K562 (cell line): ENCODE results near the gene MTA2. TPM values are rescaled to one million over a fixed set of nuclear protein-coding genes. Genes with fewer than 3 reads are reported as not detected.
A peak's percentile ranks its signal among the peaks of the same experiment; 100 is the strongest.
"Not testable (repeated sequence)": the region's sequence is repeated elsewhere in the genome, so short reads cannot be mapped to it uniquely, and the experiment has no call there.

Source experiments
- ATAC-seq: fragments of 200-7000 bp; cut with Tn5 transposase; 3 replicates; pipeline ENCODE4 v1.9.1; 2020; ENCODE audit warnings: moderate library complexity
- BruUV-seq: library from RNA; stranded (reverse); fragments of 400-500 nt; replicated peaks from 2 replicates; lab custom pipeline; 2021; lab: Mats Ljungman, UMichigan
- CTCF ChIA-PET: fragments of 300-600 bp; formaldehyde crosslinking; extraction: SDS; loops from one replicate; lab custom pipeline; 2021; ENCODE audit warnings: low intra/inter-chr PET ratio; lab: Yijun Ruan, JAX
- POLR2A ChIA-PET: fragments of 300-600, 350-650 bp; sonication (Branson Sonifier 250); formaldehyde crosslinking; extraction: SDS; loops from one replicate; lab custom pipeline; 2021; ENCODE audit warnings: antibody characterized with exemption, inconsistent platforms; lab: Yijun Ruan, JAX
- DNase-seq, 4 experiments: peaks; one replicate each; pipeline versions ENCODE4 v3.0.0 to v3.0.0-alpha.2; 2011 to 2018; ENCODE audit warnings: low spot score in 3 of 4, mixed read lengths in 3 of 4; ENCODE audit errors: extremely low read depth in 1 of 4
- FAIRE-seq: peaks from 2 replicates; lab custom pipeline; 2011; peaks lifted over from hg19 to GRCh38; lab: Jason Lieb, UNC
- H2AFZ ChIP-seq: 2 replicates; pipeline ENCODE4 v1.6.0; 2011; ENCODE audit warnings: low read depth, low read length, control low read depth, inconsistent platforms
- H3K27ac ChIP-seq: fragments of 200-600 bp; 3 replicates; pipeline ENCODE4 v1.8.0; 2011; ENCODE audit warnings: low read depth, mild to moderate bottlenecking, control low read depth, inconsistent platforms, low read length, moderate library complexity, mixed read lengths; ENCODE audit errors: extremely low read depth
- H3K27me3 ChIP-seq, 2 experiments: fragments of 300-600 bp in 1 of 2; 2 replicates in 1 of 2; 3 replicates in 1 of 2; pipeline versions ENCODE4 v1.6.0 to v1.8.0; 2011; ENCODE audit warnings: inconsistent platforms in 2 of 2, low read length in 2 of 2, mild to moderate bottlenecking in 1 of 2, mixed read lengths in 1 of 2, moderate library complexity in 1 of 2; ENCODE audit not compliant: control insufficient read depth in 2 of 2, insufficient read depth in 2 of 2
- H3K36me3 ChIP-seq: fragments of 300-600 bp; 3 replicates; pipeline ENCODE4 v1.8.0; 2011; ENCODE audit warnings: mild to moderate bottlenecking, low read length, inconsistent platforms; ENCODE audit not compliant: control insufficient read depth, insufficient read depth
- H3K4me1 ChIP-seq, 2 experiments: fragments of 200-600 bp in 1 of 2; replicated peaks in 1 of 2; 2 replicates in 1 of 2; 3 replicates in 1 of 2; pipeline versions ENCODE4 v1.5.1 to v1.8.0; 2011; ENCODE audit warnings: inconsistent platforms in 2 of 2, low read length in 2 of 2, mild to moderate bottlenecking in 1 of 2, mixed read lengths in 1 of 2, moderate library complexity in 1 of 2; ENCODE audit not compliant: control insufficient read depth in 2 of 2, insufficient read depth in 2 of 2
- H3K4me2 ChIP-seq: 2 replicates; pipeline ENCODE4 v1.6.1; 2011; ENCODE audit warnings: low read length, control low read depth, inconsistent platforms, mixed read lengths; ENCODE audit not compliant: insufficient read depth
- H3K4me3 ChIP-seq: fragments of 200-600 bp; sonication (generic), shearing (Covaris generic); 2 replicates; pipeline ENCODE4 v1.5.1; 2016; ENCODE audit warnings: control low read depth, inconsistent platforms
- H3K79me2 ChIP-seq: fragments of 200-600 bp; 3 replicates; pipeline ENCODE4 v1.8.0; 2011; ENCODE audit warnings: low read length, inconsistent platforms; ENCODE audit not compliant: control insufficient read depth, insufficient read depth
- H3K9ac ChIP-seq, 2 experiments: 2 replicates each; pipeline versions ENCODE4 v1.6.0 to v1.6.1; 2011; ENCODE audit warnings: low read depth in 2 of 2, low read length in 2 of 2, control low read depth in 1 of 2, inconsistent platforms in 1 of 2, mild to moderate bottlenecking in 1 of 2, mixed read lengths in 1 of 2; ENCODE audit not compliant: insufficient read depth in 1 of 2
- H3K9me1 ChIP-seq: one replicate; pipeline ENCODE4 v1.6.0; 2011; ENCODE audit warnings: inconsistent platforms, mild to moderate bottlenecking, low read length, moderate library complexity; ENCODE audit not compliant: control insufficient read depth, insufficient read depth
- H3K9me3 ChIP-seq: replicated peaks from 2 replicates; pipeline ENCODE4 v1.5.1; 2011; ENCODE audit warnings: low read depth, low read length, inconsistent platforms; ENCODE audit not compliant: control insufficient read depth, insufficient read depth
- H4K20me1 ChIP-seq: replicated peaks from 2 replicates; pipeline ENCODE4 v1.6.1; 2011; ENCODE audit warnings: low read length, inconsistent platforms, mixed read lengths; ENCODE audit not compliant: control insufficient read depth, insufficient read depth
- CREB3L1 ChIP-seq: fragments of 450-650 bp; IDR thresholded peaks from 2 replicates; pipeline ENCODE4 v1.6.1; 2014; ENCODE audit warnings: low read depth, mild to moderate bottlenecking, moderate library complexity, borderline replicate concordance
- MGA ChIP-seq: fragments of 450-650 bp; IDR thresholded peaks from 2 replicates; pipeline ENCODE4 v1.6.1; 2016; ENCODE audit warnings: mild to moderate bottlenecking, moderate library complexity
- SIN3B ChIP-seq: fragments of 450-650 bp; IDR thresholded peaks from 2 replicates; pipeline ENCODE4 v1.6.1; 2017; ENCODE audit warnings: low read depth, mild to moderate bottlenecking, moderate library complexity
- WGBS: fragments of 100-300 bp; shearing (Covaris generic); methylation state at CpG from one replicate; pipeline ENCODE4 v1.1.6; 2016; ENCODE audit warnings: low coverage, mixed read lengths; ENCODE audit not compliant: insufficient coverage; ENCODE audit errors: missing lambda C conversion rate; 5-methylcytosine and 5-hydroxymethylcytosine counted together
- in situ Hi-C: fragments of 300-500 bp; cut with MboI; formaldehyde crosslinking; loops from 4 replicates; pipeline ENCODE4 v1.15.0; 2018; ENCODE audit warnings: inconsistent platforms, mixed read lengths
- intact Hi-C: fragments of 100-400 bp; cut with micrococcal nuclease; formaldehyde crosslinking; loops from 2 replicates; pipeline ENCODE4 v1.14.2; 2022
- polyA plus RNA-seq, 8 experiments: library from polyadenylated mRNA; depleted of rRNA in 4 of 8; stranded (reverse) in 5 of 8; unstranded in 3 of 8; fragments of >200 nt; fragmentation: Nextera tagmentation in 2 of 8; fragmentation: Illumina TruSeq in 1 of 8; extraction: Ambion mirVana in 2 of 8; extraction: Trizol in 1 of 8; gene quantifications; 2 replicates each; pipeline versions ENCODE4 v1.2.1 to v1.2.3, GENCODE V29; 2011 to 2014; ENCODE audit warnings: inconsistent platforms in 1 of 8, missing spikeins in 1 of 8
- total RNA-seq, 7 experiments: library from RNA; depleted of rRNA in 6 of 7; stranded (reverse); fragments of >200 nt in 6 of 7; fragmentation: Illumina TruSeq in 2 of 7; extraction: Trizol in 2 of 7; gene quantifications; 2 replicates each; pipeline versions ENCODE4 v1.2.1 to v1.2.3, GENCODE V29; 2011 to 2021; ENCODE audit warnings: low replicate concordance in 1 of 7

The MTA2 gene
- total and polyA plus RNA-seq, 9 of the 15 experiments (the other 6 are each of a cell fraction or from before 2014, with no cell fraction given) = 6.2 to 220 (median 172) TPM

GRCh38 chr11:62565100-62565802, 36.4 kb downstream of the MTA2 start (continued):
- no peak for TF ChIP-seq MGA
- no peak for TF ChIP-seq CREB3L1
- no peak for TF ChIP-seq SIN3B

- peak overlapping the region; percentile 50; the same call in 2 of the 3 replicates for H3K27ac ChIP-seq
- DNase-seq, intact Hi-C loops, H2AFZ ChIP-seq, H3K4me3 ChIP-seq, BruUV-seq, ATAC-seq, H3K27me3 ChIP-seq, H3K9me1 ChIP-seq, H3K9me3 ChIP-seq, FAIRE-seq, H3K9ac ChIP-seq, in situ Hi-C loops, H3K4me2 ChIP-seq: not testable (repeated sequence)
- H3K4me1 ChIP-seq = peaks cover 23 to 27% of the 10 kb centered on the region in 2 experiments
- peaks cover 91% of the 10 kb centered on the region for H3K36me3 ChIP-seq
- POLR2A ChIA-PET = interaction anchor here (0.6 to 3.1 kb wide), 6 partner anchors 8 to 143 kb away, joined by 3 to 15 read pairs (median 6); partner anchors contain the start of gene EEF1G
- peaks cover 47% of the 10 kb centered on the region for H3K79me2 ChIP-seq
- CTCF ChIA-PET = interaction anchor here (0.7 to 3.9 kb wide), 2 partner anchors 16 to 166 kb away, joined by 3 to 48 read pairs; no protein-coding TSS in a partner anchor
- WGBS = 53% methylated on average over 3 of the region's 3 CpGs
- peaks cover 12% of the 10 kb centered on the region; the same call in 1 of the 2 replicates for H4K20me1 ChIP-seq
Measured at GRCh38 chr11:62561677-62562230, 39.9 kb downstream of the MTA2 start.
